ENCODE data around the gene AKAP13.
A peak's percentile ranks its signal among the peaks of the same experiment; 100 is the strongest.

Gene AKAP13

GRCh38 chr15:85571780-85572179 lies 191.4 kb downstream of the AKAP13 start:
- TF ChIP-seq CTCF (IDR thresholded peaks at IDR 0.05): no peak
- no peak overlapping the region for H3K9ac ChIP-seq
- H2AFZ ChIP-seq: no peak overlapping the region
- H3K27me3 ChIP-seq (ENCODE audit: control insufficient read depth, insufficient read depth, low read length): no peaks in the 10 kb centered on the region
- no peak overlapping the region for H3K4me2 ChIP-seq (ENCODE audit: low read length)
- H3K4me1 ChIP-seq: no peaks in the 10 kb centered on the region
- no peaks in the 10 kb centered on the region for H3K36me3 ChIP-seq (ENCODE audit: control insufficient read depth, insufficient read depth, low read length)
- H3K9me3 ChIP-seq (ENCODE audit: control insufficient read depth, low read length): no peaks in the 10 kb centered on the region
- no peak overlapping the region for H3K27ac ChIP-seq
- H3K4me3 ChIP-seq (ENCODE audit: low read depth, low read length): no peak overlapping the region
- no peaks in the 10 kb centered on the region for H3K79me2 ChIP-seq

- TF ChIP-seq CTCF (IDR thresholded peaks at IDR 0.05): no peak
- Histone ChIP-seq H3K9me3 (ENCODE audit: control insufficient read depth, low read length) (no peaks in the 10 kb centered on the region), H3K27ac (no peak overlapping the region), H3K4me2 (ENCODE audit: low read length) (no peak overlapping the region), H3K4me3 (ENCODE audit: low read depth, low read length) (no peak overlapping the region), H3K36me3 (ENCODE audit: control insufficient read depth, insufficient read depth, low read length) (no peaks in the 10 kb centered on the region), H3K9ac (no peak overlapping the region), H3K79me2 (no peaks in the 10 kb centered on the region), H2AFZ (no peak overlapping the region), H3K4me1 (peaks cover 10% of the 10 kb centered on the region), H3K27me3 (ENCODE audit: control insufficient read depth, insufficient read depth, low read length) (no peaks in the 10 kb centered on the region)
Measured at GRCh38 chr15:85576392-85576791, 196.0 kb downstream of the AKAP13 start.

GRCh38 chr15:85578941-85579701 lies 198.7 kb downstream of the AKAP13 start:
- H3K79me2 ChIP-seq: no peaks in the 10 kb centered on the region
- no peaks in the 10 kb centered on the region for H3K9me3 ChIP-seq (ENCODE audit: control insufficient read depth, low read length)
- TF ChIP-seq CTCF (IDR thresholded peaks at IDR 0.05): no peak
- peaks cover 14% of the 10 kb centered on the region for H3K4me1 ChIP-seq
- peak overlapping the region; percentile 23 for H2AFZ ChIP-seq
- H3K4me3 ChIP-seq (ENCODE audit: low read depth, low read length): no peak overlapping the region
- H3K27ac ChIP-seq: peak overlapping the region; percentile 45
- peak overlapping the region; percentile 28 for H3K9ac ChIP-seq
- no peaks in the 10 kb centered on the region for H3K36me3 ChIP-seq (ENCODE audit: control insufficient read depth, insufficient read depth, low read length)
- no peaks in the 10 kb centered on the region for H3K27me3 ChIP-seq (ENCODE audit: control insufficient read depth, insufficient read depth, low read length)
- peak overlapping the region; percentile 33 for H3K4me2 ChIP-seq (ENCODE audit: low read length)

- Histone ChIP-seq H3K4me1 (peaks cover 14% of the 10 kb centered on the region), H3K9me3 (ENCODE audit: control insufficient read depth, low read length) (no peaks in the 10 kb centered on the region), H3K27me3 (ENCODE audit: control insufficient read depth, insufficient read depth, low read length) (no peaks in the 10 kb centered on the region), H2AFZ (no peak overlapping the region), H3K4me3 (ENCODE audit: low read depth, low read length) (no peak overlapping the region), H3K79me2 (no peaks in the 10 kb centered on the region), H3K9ac (no peak overlapping the region), H3K4me2 (ENCODE audit: low read length) (no peak overlapping the region), H3K27ac (peak overlapping the region; percentile 45), H3K36me3 (ENCODE audit: control insufficient read depth, insufficient read depth, low read length) (no peaks in the 10 kb centered on the region)
- no peak for TF ChIP-seq CTCF (IDR thresholded peaks at IDR 0.05)
Measured at GRCh38 chr15:85579957-85580694, 199.7 kb downstream of the AKAP13 start.

Measured in parathyroid adenoma (tissue), 2 donors.